Midbrain (tissue), 1 donor: Measurements from ENCODE around the gene RPL9.
"Not testable (repeated sequence)": the region's sequence is repeated elsewhere in the genome, so short reads cannot be mapped to it uniquely, and the experiment has no call there.

ENCODE experiments used
- DNase-seq: peaks from one replicate; lab custom pipeline; 2025; lab: John Stamatoyannopoulos, UW

The RPL9 gene

DNA sequence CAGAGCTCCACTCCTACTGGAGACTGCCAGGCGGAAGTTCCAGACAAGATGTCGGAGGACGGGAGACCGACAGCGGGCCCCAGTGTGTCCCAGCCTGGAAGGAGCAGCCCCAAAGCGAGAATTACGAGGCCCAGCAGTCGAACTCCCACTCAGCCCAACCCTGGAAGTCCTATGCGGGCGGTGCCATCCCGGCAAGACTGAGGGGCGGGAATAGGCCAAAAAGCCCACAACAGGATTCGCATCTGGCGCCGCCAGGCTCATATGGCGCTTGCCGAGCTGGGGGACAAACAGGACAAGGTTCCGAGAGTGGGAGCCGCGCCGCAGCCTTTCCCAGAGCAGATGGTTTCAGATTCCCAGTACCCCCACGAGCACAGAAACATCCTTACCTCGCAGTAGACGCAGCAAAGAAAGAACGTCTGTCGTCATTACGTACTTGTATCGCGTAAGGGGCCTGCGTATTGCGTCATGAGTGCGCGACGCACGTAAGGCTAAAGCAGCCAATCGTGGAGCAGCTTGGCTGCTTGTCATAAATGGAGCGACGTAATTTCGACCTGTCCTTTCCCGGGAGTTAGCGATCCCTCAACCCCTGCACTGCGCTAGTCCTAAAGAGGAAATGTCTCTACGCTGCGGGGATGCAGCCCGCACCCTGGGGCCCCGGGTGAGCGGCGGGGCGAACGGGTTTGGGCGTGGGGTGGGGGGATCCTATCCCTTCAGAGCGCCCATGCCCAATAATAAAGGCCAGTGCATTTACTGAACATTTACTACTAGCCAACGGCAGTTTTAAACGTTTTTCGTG is at the start of gene RPL9, which contains the start of gene LIAS:
RPL9 (minus strand) TSS at position 418 of the 796 bp plus-strand sequence. CDS start 483 bp downstream, outside the sequence.
LIAS (plus strand) TSS at position 552 of the 796 bp plus-strand sequence; CDS start at position 614, 62 bp downstream.
- peak; percentile 95 for DNase-seq

DNA sequence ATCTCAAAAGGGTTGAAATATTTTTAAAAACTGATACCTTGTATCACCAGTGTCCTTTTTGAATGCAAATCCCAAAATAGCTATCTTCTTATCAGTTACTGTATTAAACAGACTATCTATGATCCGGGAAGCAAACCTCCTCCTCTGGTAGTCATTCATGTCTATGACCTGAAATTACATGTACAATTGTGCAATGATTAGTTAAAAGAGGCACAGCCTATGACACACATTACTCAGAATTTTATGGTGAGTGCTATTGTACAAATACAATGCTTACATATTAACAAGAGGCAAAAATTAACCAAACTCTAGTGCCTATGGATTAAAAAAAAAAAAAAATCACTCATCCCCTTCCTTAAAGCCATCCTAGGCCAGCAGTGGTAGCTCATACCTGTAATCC is 46.9 kb upstream of the RPL9 start:
- DNase-seq, result no peak

DNA sequence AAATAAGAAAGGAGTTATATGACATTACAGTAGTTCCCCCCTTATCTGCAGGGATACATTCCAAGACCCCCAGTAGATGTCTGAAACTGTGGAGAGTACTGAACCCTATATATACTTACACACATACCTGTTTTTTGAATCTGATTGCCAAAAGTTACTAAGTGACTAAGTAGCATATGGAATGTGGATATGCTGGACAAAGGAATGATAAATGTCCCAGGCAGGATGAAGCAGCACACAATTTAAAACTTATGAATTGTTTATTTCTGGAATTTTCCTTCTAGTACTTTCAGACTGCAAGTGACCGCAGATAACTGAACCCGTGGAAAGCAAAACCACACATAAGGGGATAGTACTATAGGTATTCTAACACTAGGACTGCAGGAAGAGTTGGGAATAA is 45.8 kb upstream of the RPL9 start:
- no peak for DNase-seq

- not testable (repeated sequence) for DNase-seq
Observed at GRCh38 chr4:39502664-39503035, 43.9 kb upstream of the RPL9 start.

DNA sequence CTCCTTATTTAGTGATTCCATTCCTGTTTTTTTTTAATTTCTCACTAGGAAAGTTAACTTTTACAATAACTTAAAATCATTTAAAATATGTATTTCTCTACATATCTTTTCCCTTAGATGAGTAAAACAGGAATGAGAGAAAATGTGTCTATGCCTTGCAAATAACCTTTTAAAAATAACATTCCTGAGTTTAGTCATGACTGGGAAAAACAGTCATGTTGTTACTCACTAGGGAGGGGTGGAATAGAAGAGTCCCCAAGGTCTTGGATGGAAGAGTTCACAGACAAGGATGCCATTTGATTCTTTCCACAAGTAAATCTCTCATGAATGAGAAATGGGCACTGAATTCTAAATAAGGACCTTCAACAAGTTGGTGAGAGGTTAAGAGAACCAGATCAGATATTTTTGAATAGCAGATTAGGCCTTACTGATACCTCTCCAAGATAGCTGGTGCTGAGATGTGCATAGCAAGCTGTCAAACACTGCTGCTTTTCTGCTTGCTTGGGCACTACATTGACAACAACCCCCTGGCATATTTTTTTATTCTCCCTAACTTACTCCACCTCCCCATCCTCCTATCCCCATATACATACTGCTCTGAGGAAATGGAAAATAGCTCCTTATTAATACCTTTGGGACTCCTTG is 43.4 kb upstream of the RPL9 start:
- no peak for DNase-seq

DNA sequence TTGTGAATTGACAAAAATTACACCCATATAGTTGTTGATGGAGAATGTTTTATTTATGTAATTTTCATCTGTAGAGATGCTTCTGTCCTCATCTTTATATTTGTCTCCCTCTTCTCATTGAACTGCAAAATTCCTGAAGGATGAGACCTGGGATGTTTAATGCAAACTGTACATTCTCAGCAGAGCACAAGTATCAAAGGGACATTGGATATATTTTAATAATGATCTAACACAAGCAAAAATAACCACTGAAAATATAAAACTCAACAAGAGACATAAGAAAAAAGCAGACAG is 40.0 kb upstream of the RPL9 start:
- DNase-seq, result no peak

- no peak for DNase-seq
Observed at GRCh38 chr4:39497909-39498726, 39.4 kb upstream of the RPL9 start.

DNA sequence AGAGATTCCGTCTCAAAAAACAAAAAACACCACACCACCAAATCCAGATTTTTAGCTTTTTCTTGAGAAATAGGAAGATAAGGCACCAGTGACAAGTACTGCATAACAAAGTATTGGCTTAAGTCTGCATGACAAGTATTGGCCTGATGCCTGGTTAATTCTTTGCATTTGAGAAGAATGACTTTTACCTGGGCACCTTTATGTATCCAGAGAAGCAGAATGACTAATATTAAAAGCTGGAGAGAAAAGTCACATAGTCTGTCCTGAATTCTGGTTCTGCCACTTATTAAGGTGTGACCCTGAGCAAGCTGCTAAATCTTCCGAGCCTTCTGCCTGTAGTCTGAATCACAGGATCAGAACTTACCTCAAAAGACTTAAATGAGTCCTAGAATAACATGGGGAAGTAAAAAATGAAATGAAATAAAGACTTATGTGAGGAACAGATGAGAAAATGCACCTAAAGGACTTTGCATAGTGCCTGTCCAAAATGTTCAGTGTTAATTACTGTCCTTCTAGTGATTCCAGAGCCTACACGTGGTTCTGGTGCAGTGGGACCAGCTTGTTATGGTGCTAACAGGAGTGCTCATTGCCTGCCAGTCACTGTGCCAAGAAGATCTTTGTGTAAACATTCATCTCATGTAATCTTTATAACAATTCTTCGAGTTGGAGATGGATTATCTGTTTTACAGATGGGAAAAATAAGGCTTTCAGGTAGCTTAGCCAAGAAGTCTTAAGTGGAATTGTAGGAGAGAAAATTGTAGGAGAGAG is 36.9 kb upstream of the RPL9 start:
- DNase-seq, result no peak

- DNase-seq, result no peak
Observed at GRCh38 chr4:39494354-39494753, 35.6 kb upstream of the RPL9 start.

GRCh38 chr4:39490322-39490721 is 31.6 kb upstream of the RPL9 start:
- DNase-seq, result no peak

DNA sequence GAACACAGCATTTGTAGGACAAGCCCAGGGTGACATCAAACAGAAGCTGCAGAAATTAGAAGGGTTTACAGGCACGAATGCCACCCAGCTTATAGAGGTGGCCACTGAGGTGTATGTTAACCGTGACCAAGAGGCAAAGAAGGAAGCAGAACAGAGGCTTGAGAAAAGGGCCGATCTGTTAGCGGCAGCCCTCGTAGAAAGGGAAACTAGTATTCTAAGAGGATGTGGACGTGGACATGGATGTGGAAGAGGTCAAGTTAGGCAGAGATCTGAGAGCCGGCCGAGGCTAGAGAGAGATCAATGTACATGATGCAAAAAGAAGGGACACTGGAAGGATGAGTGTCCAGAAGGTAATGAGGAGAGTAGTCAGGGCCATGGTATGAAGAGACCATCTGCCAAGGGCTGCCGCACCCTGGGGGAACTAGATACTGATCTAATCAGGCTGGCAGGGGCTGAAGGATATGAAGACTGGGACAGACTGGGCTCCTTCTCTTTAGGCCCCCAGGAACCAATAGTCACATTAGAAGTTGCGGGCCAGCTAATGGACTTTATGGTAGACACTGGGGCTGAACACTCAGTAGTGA is 27.6 kb upstream of the RPL9 start:
- no peak for DNase-seq

DNA sequence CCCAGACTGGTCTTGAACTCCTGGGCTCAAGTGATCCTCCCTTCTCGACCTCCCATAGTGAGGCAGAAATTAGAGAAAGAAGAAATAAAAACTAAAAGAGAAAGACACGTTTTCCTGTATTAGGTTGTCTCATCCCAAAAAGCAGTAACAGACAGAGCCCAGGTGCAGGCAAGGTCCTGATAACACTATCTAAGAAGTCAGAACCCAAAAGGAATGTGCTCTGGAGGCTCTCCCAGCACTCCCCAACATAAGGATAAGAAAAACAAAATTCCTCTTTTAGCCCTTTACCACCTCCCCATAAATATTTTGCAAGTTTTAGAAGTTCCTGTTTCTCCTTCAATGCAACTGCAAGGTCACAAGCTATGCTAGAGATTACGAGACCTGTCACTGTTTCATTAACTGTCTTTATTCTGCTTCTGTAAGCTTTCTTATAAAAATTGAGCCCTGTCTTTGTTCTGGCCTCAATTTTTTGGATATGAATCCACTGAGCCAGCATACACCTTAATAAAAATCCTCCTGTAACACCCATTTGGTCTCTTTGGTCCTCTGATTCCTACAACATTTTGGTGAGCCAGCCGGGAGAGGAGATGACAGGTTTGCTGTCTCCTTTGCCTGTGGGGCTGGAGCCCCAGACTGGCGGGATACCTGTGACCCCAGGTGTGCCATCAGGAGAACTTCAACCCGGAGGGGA is 26.0 kb upstream of the RPL9 start:
- no peak for DNase-seq

DNA sequence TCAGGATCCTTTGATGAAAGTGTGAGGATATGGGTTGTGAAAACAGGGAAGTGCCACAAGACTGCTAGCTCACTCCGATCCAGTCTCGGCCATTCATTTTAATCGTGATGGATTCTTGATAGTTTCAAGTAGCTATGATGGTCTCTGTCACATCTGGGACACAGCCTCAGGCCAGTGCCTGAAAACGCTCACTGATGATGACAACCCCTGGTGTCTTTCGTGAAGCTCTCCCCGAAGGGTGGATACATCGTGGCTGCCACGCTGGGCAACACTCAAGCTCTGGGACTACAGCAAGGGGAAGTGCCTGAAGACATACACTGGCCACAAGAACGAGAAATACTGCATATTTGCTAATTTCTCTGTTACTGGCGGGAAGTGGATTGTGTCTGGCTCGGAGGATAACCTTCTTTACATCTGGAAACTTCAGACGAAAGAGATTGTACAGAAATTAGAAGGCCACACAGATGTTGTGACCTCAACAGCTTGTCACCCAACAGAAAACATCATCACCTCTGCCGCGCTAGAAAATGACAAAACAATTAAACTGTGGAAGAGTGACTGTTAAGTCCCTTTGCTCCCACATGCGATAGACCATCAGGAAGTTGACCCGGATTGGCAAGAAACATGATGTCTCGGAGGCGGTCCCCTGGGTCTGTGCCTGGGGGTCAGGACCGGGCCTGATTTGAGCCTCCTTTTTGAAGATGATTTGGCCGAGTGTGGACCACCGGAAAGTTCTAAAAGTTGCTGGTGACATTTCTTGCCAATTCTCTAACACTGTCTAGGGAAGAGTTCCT is 22.4 kb upstream of the RPL9 start:
- DNase-seq, result no peak

DNA sequence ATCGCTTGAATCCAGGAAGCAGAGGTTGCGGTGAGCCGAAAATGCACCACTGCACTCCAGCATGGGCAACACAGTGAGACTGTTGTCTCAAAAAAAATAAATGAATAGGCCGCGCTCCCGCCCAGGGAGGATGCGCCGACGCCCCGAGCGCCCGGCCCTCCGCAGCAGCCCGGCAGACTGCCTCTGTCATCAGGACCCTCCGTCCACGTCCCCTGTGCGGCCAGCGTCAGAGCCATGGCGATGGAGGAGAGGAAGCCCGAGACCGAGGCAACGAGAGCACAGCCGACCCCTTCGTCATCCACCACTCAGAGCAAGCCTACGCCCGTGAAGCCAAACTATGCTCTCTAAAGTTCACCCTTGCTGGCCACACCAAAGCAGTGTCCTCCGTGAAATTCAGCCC is 21.5 kb upstream of the RPL9 start:
- DNase-seq, result no peak

DNA sequence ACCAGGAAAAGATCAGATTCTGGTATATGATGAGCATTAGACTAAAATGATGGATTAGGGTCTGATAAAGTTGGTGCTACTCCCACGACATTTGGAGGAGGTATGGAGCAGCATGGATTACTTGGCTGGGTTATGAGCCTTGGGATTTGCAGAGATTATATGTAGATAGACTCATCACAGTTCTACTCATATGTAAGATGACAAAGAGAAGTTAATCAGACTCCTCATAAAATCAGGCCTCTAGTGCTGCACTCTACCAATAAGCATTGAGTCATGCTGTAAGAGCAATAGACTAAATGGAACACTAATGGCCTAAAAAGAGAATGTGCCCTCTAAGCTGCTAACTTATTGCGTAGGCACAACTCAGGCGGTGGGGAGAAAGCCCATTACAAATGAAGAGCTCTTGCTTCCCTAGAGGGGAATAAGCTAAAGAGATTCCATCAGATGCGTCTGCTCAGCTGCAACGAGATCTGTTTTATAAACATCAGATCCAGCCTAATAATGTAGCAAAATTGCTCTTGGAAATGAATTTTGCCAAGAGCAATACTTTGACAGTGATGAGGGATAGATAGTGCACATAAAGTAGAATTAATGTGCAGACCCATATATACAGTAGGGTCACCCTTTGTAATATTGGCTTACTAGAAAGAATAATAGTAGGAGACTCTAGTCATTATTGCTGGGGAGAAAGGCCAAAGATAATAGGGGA is 17.6 kb upstream of the RPL9 start:
- no peak for DNase-seq

GRCh38 chr4:39472396-39472795 is 13.7 kb upstream of the RPL9 start:
- no peak for DNase-seq

- DNase-seq, result no peak
Observed at GRCh38 chr4:39470402-39470801, 11.7 kb upstream of the RPL9 start.

GRCh38 chr4:39469429-39470077 is 10.8 kb upstream of the RPL9 start:
- peak; percentile 85 for DNase-seq

DNA sequence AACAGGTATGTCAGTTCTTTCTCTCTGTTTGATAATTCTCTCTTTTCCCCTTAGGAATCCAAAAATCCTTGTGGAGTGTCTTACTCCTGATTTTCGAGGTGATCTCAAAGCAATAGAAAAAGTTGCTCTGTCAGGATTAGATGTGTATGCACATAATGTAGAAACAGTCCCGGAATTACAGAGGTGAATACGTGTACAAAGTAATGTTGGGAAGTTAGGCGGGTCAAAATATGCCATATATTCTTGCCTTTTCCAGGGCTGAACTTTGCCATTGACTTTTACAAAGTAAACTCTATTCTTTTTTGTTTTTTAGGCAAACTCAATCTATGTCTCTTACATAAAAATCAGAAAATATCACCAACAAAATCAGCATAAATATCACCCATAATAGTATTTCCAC is 8.7 kb upstream of the RPL9 start:
- DNase-seq, result no peak
